Testis (tissue), 2 donors: ENCODE results near the gene BMP7.

Experiments used
- CTCF ChIP-seq, 3 experiments: fragments of 450-650 bp in 2 of 3; fragments of 200-600 bp in 1 of 3; sonication (generic) in 1 of 3; IDR thresholded peaks; one replicate each; pipeline ENCODE4 v1.5.1; 2016 to 2019; ENCODE audit warnings: antibody characterized with exemption in 3 of 3, mild to moderate bottlenecking in 2 of 3, moderate library complexity in 1 of 3
- POLR2A ChIP-seq: fragments of 450-650 bp; IDR thresholded peaks from one replicate; pipeline ENCODE4 v1.6.1; 2017; ENCODE audit warnings: antibody characterized with exemption, mild to moderate bottlenecking, moderate library complexity

DNA sequence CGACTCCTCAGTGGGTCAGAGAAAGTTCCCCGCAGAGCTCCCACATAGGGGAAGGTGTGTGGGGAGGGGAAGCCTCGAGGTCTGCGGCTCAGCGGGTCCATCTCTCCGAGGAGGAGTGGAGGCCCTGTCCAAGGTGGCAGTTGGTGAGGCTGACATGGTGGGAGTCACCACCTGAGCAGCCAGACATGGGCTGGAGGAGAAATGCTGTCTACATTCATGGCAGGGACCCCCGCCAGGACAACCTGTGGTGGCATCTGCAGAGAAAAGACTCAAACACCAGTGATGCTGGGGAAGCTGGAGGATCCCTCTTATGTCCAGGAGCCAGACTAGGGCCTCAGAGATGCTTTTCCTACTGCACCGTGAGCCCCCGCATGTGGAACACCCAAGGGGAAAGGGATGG lies 49.8 kb downstream of the BMP7 start:
- TF ChIP-seq POLR2A (no peak), CTCF (IDR thresholded peaks at IDR 0.05) (no peak)
